GM19328 (cell line): Measurements from ENCODE around the gene NKD1.

Experiments
- ATAC-seq: cut with Tn5 transposase; IDR thresholded peaks from one replicate; pipeline ENCODE4 v1.9.1; 2021; ENCODE audit warnings: mild to moderate bottlenecking, moderate library complexity; ENCODE audit not compliant: unreplicated experiment

NKD1 gene

DNA sequence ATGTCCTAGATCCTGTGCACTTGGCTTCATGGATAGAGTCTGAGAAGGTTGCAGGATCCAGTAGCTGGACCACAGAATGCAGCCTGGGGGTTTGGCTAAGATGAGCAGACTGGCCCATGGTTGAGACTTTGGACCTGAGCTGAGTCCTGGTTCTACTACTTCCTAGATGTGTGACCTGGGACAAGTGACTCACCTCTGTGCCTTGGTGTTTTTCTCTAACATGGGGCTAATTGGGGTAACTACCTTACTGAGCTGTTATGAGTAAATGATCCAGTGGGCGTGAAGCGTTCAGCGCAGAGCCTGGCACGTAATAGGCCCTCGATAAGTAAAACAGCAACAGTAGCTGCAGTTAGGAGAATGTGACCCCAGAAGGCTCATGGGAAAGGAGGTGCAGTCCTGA, 94.2 kb downstream of the NKD1 start:
- no peak for ATAC-seq

DNA sequence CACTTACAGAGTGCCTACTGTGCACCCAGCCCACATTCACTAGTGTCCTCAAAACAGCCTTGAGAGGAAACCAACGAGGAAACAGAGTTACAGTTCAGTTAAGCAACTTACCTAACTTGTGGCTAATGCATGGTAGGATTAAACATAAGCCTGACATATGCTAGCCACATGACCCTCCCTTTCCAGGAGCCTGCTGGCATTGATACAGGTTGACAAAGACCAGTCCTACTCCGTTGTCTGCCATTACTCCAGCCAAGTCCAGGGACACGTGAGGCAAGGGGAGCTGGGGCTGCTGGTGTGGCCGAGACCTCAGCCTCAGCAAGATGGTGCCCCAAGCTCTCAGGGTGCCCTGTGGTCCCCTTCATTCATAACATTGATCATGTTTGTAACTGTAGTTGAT, 95.0 kb downstream of the NKD1 start:
- ATAC-seq, result no peak

DNA sequence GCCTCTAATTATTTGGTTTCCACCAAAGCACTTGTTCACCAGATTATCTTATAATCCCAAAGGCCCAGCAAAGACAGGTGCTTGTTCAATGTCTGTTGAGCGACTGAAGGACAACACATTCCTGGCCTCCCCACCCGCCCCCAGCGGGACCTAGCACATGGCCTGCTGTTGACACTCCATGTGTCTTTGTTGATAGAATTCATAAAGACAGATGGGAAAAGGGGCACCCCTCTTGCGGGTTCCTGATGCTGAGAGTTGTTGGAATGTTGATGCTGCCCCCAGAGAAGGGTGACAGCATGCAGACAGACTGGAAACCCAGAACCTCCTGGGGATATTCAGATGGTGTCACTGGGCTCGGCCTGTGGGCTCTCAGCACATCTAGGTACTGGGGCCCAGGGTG, 96.0 kb downstream of the NKD1 start:
- no peak for ATAC-seq

DNA sequence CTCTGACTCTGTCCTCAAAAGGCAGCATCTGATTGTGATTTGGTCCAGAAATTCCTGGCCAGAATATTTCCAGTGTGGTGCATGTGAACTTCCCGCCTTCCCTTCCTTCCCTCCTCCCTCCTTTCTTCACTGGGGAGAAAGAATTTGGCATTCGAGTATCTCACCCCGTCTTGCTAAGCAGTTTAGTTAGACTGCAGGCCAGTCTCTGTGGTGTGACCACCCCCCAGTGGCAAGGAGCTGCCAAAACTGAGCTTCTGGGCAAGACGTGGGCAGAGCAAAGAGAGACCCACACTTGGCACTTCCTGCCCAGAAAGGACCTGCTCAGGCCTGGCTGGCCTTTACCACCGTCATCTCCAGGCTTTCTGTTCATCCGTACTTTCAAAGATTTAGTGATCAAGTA, 96.5 kb downstream of the NKD1 start:
- ATAC-seq, result no peak

DNA sequence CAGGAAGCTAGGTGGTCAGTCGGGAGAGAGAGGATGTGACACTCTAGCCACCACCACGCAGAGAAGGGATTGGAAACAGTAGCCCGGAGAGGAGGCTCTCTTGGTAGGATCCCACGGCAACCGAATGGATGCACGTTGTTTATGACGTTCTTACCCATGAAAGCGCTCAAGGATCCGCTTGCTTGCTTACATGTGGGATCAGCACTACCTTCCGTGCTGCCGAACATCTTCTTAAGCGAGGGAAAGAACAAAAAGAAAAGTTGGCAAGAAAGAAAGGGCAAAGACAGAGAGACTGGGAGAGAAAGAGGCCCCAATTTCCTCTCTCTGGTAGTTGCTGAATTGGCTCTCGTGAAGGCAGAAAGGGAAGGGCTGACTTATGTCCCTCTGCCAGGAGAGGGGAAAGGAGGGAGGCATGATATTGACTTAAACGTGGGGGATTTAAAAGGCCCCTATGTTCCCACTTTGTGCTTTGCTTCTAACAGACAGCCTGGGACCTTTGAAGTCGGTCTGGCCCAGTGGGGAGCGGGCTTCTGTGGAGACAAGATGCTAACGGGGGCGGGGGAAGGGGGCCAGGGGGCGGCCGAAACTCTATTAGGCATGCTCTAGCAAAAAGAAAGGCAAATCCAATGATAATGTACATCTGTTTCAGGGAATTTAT, 97.5 kb downstream of the NKD1 start:
- ATAC-seq, result no peak

DNA sequence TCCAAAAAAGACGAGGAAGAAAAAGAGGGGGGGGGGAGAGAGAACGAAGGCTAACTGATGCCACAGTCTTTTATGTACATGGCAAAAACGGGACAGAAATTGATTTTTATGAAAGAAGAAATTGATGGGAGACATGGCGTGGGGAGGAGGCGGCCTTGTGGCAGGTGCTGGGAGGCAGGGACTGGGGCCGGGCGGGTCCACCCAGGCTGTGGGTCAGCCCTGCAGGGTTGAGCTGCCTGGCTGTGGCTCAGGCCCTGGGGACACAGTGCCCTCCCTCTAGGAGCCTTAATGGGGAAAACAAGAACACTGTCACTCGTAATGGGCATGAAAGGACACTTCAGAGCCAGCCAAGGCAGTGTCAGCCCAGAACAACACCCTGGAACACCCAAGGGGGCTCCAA, 98.1 kb downstream of the NKD1 start:
- no peak for ATAC-seq

DNA sequence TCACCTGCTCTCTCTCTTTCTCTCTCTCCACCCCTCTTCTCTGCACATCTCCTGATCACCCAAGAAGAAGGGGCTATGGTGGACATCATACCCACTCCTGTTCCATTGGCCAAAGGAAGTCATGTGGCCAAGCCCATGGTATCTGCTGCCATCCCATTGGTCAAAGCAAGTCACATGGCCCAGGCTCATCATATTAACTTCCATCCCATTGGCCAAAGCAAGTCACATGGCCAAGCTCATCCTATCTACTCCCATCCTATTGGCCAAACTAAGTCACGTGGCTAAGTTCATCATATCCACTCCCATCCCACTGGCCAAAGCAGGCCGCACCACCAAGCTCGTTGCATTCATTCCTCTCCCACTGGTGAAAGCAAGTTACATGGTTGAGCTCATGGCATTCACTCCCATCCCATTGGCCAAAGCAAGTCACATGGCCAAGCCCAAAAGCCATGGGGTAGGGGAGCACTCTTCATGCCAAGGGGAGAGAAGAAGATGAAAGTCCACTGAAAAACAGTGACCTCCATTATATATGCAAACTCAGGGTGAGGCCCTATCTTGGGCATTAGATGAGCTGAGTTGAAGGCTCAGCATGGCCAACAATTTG, 103.7 kb downstream of the NKD1 start:
- ATAC-seq, result no peak

DNA sequence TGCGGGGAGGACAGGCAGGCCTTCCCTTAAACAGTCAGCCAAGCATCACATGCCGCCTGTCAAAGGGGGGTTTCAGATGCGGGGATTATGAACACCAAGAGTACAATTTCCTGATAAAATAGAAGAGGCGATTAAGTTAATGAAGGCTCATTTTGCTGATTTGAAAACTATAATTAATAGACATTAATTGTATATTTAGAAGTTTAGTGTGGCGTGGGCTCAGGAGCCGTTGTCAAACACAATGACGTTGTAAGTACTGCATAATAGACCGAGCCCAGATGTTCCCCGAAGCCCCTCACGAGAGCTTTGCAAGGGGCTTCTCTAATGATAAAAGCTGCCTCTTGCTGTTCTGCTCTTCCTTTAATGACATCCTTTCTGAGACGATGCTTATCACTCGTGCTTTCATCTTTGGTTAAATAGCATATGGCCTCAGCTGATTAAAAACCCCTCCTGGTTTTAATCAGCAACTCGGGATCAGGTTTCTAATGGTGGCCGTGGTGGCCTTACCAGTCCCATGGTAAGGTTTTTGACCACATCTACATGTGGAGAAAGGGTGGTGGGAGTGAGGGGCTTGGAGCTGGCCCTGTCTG, 104.7 kb downstream of the NKD1 start:
- no peak for ATAC-seq

DNA sequence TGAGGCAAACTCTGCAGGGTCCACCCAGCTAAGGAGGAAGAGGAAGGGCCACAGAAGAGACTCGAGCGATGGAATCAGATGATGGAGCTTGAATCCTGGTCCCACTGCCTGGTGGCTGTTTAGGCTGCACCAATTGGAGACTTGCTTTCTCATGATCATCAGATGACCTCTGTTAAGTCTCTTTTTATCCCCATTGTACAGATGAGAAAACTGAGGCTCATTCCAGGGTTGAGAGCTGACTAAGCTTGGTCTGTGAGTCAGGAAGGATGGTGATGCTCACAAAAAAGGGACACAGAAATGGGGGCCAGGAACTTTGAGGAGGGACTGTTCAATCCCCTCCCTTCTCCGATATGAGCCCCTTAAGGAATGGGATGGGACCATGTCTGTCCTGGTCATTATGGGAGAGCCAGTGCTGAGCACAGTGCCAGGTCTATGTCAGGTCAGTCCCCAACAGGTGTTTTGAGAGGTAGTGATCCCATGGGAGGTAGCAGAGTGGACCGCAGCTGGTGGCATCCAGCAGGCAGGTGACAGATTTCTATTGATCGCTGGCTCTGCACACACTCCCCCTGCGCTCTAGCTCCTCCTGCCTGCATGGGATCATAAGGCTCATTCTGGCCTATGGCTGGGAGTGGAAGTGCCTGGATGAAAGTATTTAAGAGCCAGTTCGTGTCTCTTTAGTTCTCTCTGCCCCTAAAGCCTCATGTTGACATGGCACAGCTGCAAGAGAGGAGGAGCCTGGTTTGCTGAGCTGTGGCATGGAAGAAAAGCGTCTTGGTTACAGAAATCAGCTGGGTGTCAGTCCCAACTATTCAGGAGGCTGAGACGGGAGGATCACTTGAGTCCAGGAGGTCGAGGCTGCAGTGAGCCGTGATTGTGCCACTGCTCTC, 105.7 kb downstream of the NKD1 start:
- ATAC-seq, result no peak

DNA sequence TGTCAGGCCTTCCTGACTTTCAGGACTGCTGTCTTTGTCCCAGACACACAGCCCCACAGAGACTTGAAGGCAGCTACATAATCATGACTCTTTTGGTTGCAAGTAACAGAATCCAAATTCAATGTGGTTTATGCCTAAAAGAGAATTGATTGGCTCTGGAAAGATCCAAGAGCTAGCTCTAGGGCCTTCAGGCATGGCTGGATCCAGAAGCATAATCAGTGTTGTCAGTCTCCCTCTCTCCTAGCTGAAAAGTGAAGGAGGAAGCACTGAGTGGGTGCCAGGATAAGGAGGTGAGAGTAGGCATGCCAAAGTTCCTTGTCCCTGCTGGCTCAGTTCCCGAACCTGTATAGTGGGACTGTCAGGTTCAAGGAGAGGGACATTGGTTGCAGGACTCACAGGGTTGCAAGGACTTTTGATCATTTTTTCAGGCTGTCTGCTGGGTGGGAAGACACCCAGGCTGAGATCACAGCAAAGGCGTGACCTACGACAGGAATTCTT, 107.4 kb downstream of the NKD1 start:
- ATAC-seq, result no peak

DNA sequence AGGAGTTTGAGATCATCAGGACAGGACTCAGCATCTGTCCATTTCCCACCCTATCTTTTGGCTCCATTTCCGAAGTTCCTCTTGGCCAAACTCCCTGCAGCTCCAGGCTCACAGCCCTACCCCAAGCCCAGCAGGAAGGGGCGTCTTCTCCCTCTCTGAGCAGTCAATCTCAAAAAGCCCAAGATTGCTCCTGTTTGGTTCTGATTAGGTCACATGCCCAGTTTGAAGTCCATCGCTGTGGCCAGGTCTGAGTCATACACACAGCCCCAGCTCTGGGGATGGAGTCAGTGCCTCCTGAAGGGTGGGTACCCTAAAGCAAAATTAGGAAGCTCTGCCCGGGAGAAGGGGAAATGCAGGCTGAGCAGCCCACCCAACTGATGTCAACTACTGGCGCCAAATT, 109.0 kb downstream of the NKD1 start:
- no peak for ATAC-seq

DNA sequence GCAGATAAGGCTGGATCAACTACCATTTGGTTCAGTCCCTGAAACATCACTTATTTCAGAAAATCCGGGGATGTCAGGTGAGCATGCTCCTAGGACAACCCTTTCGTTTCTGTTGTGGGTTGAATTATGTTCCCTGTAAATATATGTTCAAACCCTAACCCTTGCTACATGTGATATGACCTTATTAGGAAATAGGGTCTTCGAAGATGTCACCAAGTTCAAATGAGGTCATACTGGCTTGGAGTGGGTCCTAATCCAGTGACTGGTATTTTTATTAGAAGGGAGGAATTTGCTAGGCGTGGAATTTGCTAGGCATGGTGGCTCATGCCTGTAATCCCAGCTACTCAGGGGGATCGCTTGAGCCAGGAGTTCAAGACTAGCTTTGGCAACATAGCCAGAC, 111.6 kb downstream of the NKD1 start:
- ATAC-seq, result no peak

DNA sequence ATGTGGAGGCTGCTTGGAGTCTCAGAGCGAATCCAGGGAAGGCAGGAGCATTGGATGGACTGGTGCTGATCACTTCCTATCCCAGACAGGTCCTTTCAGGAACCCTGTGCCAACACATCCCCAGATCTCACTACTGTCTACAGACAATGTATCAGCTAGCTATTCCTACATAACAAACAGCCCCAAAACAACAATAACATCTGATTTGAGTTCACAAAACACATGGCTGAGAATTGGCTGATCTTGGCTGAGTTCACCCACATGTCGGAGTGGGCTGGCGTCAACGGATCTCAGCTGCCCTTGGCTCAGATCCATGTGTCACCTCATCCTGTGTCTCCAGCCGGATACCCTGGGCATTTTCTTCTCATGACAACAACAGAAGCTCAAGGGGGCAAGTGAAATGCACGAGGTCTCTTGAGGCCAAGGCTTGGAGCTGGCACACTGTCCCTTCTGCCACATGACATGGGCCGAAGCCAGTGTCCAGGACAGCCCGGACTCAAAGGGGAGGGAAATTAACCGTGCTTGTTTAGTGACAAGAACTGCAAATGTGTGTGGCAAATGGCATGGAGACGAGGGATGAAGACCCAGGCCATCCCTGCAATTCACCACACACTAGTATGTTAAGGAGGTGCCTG, 114.2 kb downstream of the NKD1 start:
- no peak for ATAC-seq

DNA sequence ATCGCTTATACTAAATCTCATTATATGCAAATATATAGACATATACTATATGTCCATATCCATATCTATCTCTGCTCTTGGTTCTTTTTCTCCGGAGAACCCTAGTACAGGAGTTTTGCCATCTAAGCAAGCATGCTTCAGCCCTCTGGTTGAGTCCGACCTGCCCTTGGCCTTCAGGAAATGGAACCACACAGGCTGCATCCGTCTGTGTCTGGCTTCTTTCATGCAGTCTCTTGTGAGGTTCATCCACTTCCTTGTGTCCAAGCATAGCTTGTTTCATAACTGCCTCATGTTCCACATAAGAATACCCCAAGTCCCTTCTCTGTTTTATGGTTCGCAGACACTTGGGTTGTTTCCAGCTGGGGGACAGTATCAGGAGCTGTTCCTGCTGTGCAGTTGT, 116.1 kb downstream of the NKD1 start:
- ATAC-seq, result no peak

DNA sequence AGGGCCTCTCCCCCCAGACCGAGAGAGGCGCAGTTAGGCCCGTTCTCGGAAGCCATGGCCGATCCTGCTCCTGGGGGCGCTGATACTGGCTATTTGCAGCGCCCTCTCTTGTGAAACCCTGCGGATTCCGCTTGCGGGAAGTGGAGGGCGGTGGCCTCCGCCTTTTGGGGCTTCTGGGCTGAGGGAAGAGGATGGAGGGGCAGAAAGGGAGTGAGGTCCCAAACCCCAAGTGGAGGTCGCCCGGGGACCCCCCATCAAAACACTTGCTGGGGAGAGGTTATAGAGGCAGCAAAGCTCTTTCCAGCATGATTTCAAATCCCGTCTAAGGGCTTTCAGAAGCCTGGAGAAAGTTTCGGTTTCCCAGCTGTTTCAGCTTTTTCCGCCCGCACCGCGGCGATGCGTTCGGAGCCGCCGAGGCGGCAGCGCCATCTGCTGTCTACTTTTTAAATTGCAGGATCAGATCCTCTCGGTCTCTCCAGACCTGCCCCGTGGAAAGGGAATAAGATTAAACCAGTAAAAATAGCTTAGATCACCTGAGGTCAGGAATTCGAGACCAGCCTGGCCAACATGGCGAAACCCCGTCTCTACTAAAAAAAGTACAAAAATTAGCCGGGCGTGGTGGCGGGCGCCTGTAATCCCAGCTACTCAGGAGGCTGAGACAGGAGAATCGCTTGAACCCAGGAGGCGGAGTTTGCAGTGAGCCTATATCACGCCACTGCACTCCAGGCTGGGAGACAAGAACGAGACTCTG, 117.1 kb downstream of the NKD1 start:
- ATAC-seq, result no peak

DNA sequence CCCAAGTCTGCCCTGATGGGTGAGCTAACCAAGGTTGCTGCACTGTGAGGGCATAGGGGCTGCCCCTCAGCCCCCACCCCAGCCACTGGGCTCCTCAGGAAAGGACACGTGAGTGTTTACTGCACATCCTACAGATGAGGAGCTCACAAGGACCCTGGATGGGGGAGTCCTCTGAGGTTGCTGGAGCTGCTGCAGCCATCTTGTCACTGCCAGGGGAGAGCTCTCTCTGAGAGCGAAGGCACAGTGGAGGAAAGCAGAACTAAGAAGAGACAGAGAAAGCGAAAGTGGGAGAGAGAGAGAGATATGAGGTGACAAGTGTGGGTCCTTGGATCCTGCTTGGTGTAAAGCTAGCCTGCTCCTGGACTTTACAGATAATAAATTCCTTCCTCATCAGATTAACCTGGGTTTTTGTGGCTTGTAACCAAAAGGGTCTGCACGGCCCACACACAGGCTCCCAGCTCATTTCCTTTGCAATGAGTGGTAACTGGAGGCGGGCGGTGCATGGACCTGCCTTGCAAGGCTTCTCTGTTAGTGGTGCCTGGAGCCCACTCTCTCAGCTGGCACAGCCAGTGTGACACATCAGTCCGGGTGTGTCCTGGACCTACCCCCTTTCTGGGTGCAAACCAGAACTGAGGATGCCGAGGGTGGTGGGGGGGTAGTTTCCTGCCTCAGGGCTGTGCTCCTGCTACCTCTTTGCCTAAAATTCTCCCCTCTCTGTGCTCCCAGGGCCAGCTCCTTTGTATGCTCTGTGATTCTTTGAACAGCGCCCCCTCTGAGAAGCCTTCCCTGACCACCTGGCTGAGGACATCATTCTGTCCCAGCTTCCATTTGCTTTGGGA, 118.7 kb downstream of the NKD1 start:
- ATAC-seq, result peak; percentile 76

DNA sequence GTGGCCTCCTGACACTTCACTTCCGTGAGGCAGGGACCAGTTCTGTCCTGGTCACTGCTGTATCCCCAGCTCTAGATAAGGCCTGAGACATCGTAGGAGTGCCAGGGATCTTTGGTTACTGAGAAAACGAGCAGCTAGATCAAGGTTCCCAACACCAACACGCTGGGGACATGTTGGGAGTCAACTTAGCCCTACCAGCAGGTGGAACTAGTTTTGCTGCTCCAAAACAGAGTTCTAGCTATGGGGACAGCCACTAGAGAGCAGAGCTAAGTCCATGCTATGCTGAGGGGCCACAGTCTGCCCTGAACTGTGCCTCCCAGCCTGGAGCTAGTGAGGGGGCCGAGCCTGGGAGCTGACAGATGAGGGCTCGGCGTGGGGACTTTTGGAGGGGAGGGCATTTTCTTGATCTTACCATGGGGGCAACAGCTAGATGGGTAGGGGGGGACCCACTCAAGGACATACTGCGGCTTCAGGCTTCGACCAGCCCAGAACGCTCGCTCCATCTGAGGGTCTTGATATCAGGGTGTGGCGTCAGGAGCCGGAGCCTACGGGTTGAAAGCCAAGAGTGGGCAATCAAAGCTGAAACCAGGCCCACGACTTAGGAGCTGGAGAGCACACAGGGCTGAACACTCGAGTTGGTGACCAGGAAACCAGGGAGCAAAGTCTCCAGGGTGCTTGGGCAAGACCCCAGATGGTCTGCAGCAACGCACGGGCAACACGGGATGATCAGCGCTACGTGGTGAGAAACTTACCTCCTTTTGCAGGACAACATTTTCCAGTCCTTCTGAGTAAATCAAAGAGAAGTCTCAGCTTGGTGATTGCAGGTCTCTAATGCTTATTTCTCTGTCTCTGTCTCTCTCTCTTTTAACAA, 119.5 kb downstream of the NKD1 start:
- ATAC-seq, result no peak

DNA sequence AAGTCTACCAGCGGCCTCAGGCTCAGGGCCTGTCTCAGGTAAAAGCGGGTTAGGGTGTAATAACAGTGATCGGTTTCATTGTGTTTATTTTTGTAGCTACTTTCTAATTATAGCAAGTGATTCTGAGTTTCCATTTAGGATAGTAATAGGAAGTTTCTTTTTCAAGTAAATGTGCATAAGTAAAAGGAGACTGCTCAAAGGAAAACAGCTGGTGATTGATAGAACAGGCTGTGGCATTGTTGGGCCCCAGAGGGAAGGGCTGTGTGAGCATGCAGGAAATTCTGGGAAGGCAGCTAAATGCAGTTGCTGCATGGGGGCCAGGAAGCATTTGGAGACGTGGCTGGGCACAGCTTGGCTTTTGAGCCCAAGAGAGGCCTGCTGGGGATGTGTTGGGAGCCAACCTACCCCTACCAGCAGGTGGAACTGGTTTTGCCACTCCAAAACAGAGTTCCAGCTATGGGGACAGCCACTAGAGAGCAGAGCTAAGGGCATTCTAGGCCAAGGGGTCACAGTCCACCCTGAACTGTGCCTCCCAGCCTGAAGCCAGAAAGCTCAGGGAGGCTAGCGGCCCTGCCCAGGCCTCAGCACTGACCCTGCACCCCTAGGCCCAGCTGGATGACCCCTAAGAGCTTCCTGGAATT, 120.3 kb downstream of the NKD1 start:
- ATAC-seq, result no peak
